ENCODE measurements around the gene SMIM12. TPM values are rescaled to one million over a fixed set of nuclear protein-coding genes. Genes with fewer than 3 reads are reported as not detected.

Gene SMIM12
- total RNA-seq, 1 experiment from 2014 or later: 19.2 TPM

DNA sequence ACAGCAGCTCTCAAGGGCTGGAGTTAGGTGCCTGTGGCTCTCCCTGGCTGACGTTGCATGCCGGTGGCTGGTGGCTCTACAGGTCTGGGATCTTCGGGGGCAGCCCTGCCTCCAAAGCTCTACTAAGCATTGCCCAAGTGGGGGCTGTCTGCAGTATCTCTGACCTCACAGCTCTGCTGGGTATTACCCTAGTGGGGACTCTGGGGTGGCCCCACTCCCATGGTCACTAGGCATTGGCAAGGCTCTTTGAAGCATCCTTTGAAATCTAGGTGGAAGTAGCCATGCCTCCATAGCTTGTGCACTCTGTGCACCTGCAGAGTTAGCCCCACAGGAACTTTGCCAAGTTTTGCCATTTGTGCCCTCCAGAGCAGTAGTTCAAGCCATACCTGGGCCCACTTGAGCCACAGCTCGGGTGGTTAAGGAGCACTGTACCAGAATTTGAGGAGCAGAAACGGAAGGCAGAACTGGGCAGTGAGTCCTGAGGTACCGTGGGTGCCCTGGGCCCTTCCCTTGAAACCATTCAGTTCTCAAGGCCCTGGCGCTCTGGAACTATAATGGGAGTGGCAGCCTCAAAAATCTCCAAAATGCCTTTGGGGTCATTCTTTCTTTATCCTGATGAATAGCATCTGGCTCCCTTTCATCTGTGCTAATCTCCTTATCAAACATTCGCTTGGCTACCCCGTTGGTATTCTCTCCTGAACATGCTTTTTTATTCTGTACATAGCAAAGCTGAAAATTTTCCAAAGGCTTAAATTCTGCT, 51.3 kb downstream of the SMIM12 start:
- no peak for DNase-seq (ENCODE audit: extremely low read depth, low read depth)

DNA sequence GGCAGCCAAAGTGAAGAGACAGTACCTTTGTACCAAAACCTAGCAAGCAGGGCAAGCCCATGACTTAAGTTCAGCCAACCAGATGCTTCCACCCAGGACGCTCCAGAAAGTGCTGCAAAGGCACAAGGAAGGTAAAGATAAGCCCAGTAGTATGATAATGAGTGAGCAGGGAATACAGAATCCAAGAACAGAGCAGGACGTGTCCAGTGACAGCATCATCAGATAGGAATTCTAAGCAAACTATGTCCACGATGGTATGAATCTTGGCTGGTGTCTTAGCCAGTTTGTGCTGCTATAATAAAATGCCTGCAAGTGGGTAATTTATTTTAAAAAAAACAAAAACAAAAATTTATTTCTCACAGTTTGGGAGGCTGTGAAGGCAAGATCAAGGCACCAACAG, 53.2 kb downstream of the SMIM12 start:
- DNase-seq (ENCODE audit: extremely low read depth, low read depth): no peak

DNA sequence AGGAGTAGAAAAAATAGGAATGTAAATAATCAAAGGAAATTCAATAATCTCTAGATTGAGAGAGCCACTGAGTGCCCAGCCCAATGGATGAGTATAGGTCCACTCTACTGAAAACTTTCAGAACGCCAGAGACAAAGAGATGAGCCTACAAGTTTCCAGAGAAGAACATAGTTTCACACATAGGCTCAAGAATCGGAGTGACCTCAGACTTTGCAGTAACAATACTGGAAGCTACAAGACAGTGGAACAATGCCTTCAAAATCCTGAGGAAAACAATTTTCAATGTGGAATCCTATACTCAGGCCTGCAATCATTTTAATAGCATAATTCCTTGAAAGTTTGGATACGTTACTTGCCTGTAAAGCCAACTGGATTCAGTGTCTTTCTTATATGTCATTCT, 55.8 kb downstream of the SMIM12 start:
- no peak for DNase-seq (ENCODE audit: extremely low read depth, low read depth)

Other genes with a start within 250 kb of the SMIM12 start
- gene GJB5, start 104.7 kb downstream of the SMIM12 start, total RNA-seq (2014; rRNA removed; shearing (Covaris generic)): not detected in 2 replicates
- not detected in 2 replicates for gene GJB4, start 100.0 kb downstream of the SMIM12 start, total RNA-seq (2014; rRNA removed; shearing (Covaris generic))
- gene GJB3, start 78.5 kb downstream of the SMIM12 start, total RNA-seq (2014; rRNA removed; shearing (Covaris generic)): not detected in 2 replicates
- not detected in 2 replicates for gene GJA4, start 66.8 kb downstream of the SMIM12 start, total RNA-seq (2014; rRNA removed; shearing (Covaris generic))
- gene DLGAP3, start 69.9 kb upstream of the SMIM12 start, total RNA-seq (2014; rRNA removed; shearing (Covaris generic)): 0.02 TPM in 1 of 2 replicates, not detected in the other
- gene TMEM35B, start 125.6 kb upstream of the SMIM12 start, total RNA-seq (2014; rRNA removed; shearing (Covaris generic)): 22.4 and 24.4 TPM in 2 replicates
- gene ZMYM6, start 172.2 kb upstream of the SMIM12 start, total RNA-seq (2014; rRNA removed; shearing (Covaris generic)): 10.6 and 12.6 TPM in 2 replicates
- gene ZMYM1, start 219.6 kb upstream of the SMIM12 start, total RNA-seq (2014; rRNA removed; shearing (Covaris generic)): 19.9 and 23.8 TPM in 2 replicates